Ureter (tissue), 1 donor: ENCODE results near the gene S100Z. TPM values are rescaled to one million over a fixed set of nuclear protein-coding genes. Genes with fewer than 3 reads are reported as not detected.
"Not testable (repeated sequence)": the region's sequence is repeated elsewhere in the genome, so short reads cannot be mapped to it uniquely, and the experiment has no call there.

Source experiments
- DNase-seq: peaks from one replicate; pipeline ENCODE4 v3.0.0-alpha.2; 2020; ENCODE audit warnings: low spot score
- total RNA-seq: library from RNA; stranded (reverse); gene quantifications from one replicate; pipeline ENCODE4 v1.2.4, GENCODE V29; 2023
- donor health status: DM: yes; HTN: yes; CAD: no.

The S100Z gene
- total RNA-seq, result not detected

DNA sequence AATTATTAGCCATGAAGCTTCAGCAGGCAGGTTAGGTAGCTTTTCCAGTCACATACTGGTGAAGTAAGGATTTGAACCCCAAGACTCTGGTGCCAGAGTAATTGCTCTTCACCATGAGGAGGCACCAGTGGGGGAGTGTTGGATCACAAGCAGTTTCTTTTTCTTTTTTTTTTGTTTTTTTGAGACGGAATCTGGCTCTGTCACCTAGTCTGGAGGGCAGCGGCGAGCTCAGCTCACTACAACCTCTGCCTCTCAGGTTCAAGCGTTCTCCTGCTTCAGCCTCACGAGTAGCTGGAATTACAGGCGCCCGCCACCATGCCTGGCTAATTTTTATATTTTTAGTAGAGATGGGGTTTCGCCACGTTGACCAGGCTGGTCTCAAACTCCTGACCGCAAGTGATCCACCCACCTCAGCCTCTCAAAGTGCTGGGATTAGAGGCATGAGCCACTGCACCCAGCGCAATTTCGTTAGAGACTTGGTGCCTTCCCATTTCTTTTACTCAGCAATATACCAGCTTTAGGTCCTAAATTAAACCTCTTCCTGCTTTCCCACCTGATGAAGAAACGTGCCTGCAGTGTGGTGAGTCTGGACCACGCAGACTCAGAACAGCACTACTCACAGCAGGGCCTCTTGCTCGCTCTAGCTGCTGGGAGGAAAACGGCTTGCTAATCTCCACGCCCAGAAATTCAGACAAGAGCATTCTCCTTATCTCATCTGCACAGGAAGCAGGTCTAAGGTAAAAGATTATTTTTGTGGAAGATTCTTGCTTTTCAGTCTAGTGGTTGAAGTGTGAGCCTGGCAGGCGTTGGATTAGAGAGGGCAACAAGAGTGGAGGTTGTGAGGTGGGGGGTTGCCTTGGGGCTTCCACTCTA lies at the start of gene S100Z:
TSS of gene S100Z (plus strand) at position 596 of the 873 bp plus-strand sequence. CDS start 25,346 bp downstream, outside the sequence.
- peak; percentile 45 for DNase-seq

DNA sequence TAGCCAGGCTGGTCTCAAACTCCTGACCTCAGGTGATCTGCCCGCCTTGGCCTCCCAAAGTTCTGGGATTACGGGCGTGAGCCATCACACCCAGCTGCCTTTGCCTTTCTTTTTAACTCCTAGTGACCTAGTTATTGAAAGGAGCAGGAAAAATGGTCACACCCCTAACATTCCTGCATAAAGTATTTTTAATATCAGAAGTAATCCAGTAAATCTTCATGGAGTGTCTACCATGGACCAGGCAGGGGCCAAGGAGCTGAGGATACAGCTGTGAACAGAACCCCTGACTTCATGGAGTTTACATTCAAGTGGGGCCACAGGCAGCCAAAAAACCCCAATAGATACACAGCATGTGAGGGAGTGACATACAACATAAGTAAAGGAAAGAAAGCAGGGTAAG lies 49.2 kb upstream of the S100Z start:
- DNase-seq, result no peak

DNA sequence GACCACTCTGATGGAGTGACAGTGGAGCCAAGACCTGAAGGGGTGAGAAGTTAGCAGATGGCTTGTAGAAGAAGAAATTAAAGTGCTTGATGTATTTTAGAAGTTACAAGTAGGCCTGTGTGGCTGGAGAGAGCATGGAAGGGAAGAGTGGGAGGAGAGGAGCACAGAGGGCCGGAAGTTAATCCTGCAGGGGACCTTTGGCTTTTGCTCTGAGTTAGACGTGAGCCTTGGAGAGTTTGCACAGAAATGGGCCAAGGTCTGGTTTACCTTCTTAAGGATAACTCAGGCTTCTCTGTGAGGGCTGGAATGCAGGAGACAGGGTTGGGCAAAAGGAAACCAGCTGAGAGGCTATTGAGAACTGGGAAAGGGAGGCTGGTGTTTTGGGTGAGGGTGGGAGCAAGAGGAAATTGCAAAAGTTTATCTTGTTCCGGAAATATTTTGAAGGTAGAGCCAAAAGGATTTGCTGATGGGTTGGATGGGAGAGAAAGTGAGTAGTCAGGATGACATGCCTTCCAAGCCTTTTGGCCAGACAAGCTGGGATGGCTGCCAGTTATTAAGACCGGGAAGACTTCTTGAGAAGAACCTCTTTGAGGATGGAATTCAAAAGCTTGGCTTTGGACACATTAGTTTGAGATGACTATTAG lies 48.5 kb upstream of the S100Z start:
- DNase-seq, result no peak

- no peak for DNase-seq
Observed at GRCh38 chr5:76801803-76802195, 48.0 kb upstream of the S100Z start.

GRCh38 chr5:76804266-76804665 lies 45.5 kb upstream of the S100Z start:
- no peak for DNase-seq

- no peak for DNase-seq
Observed at GRCh38 chr5:76805821-76806505, 43.9 kb upstream of the S100Z start.

- no peak for DNase-seq
Observed at GRCh38 chr5:76807296-76807695, 42.5 kb upstream of the S100Z start.

- no peak for DNase-seq
Observed at GRCh38 chr5:76808141-76808691, 41.6 kb upstream of the S100Z start.

- no peak for DNase-seq
Observed at GRCh38 chr5:76809141-76809540, 40.7 kb upstream of the S100Z start.

- no peak for DNase-seq
Observed at GRCh38 chr5:76810236-76810635, 39.6 kb upstream of the S100Z start.

- DNase-seq, result no peak
Observed at GRCh38 chr5:76811214-76811613, 38.6 kb upstream of the S100Z start.

- DNase-seq, result not testable (repeated sequence)
Observed at GRCh38 chr5:76812209-76812608, 37.6 kb upstream of the S100Z start.

DNA sequence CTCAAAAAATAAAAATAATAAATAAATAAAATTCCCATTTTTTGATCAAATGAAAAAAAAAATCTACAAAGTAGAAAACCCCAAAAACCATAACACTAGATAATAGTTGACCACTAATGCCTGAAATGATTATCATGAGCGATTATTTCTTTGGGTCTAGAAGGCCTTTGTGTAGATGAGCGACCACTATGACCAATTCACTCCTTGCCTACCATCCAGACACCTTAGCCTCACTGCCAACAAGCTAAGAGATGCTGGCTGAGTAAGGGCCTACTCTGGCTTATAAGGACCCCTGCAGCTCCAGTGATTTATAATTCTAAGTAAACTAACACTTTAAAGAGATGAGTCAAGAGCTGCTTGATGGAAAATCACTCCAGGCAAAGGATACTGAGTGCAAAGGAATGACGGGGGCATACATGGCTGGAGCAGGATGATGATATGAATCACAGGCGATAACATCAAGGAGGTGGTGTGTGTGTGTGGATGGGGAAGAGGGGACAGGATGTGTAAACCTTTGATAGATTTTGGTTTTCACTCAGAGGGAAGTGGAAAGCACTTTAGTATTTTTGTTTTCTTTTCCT lies 35.7 kb upstream of the S100Z start:
- DNase-seq, result no peak

DNA sequence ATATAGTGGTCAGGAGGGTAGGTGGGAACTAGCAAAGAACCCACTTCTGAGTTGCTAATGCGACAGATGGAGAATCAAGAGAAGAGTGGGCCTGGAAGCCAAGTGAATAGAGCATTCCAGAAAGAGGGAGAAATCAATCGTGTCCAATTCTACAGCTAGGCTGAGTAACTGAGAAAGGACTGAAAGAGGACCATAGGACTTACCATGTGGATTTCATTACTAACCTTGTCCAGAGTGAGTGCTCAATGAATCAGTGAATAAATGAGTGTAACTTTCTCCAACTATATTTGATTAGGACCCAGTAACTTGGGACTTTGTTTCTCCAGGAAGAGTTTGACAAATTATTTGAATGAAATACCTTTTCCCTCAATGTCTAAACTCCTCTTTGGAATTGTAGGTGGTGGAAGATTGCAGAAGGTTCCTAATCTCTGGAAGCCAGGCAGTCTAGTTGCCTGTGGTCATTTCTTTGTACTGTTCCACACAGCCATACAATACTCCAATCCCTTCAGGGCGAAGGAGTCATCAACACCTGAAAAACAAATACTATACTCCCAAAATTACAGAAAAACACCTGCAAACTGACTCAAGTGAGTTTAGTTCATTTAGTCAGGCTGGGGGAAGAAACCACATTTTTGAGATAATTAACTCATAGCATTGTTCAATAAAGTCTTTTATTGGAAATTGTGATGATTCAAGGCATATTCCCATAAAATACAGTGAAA lies 33.5 kb upstream of the S100Z start:
- no peak for DNase-seq

DNA sequence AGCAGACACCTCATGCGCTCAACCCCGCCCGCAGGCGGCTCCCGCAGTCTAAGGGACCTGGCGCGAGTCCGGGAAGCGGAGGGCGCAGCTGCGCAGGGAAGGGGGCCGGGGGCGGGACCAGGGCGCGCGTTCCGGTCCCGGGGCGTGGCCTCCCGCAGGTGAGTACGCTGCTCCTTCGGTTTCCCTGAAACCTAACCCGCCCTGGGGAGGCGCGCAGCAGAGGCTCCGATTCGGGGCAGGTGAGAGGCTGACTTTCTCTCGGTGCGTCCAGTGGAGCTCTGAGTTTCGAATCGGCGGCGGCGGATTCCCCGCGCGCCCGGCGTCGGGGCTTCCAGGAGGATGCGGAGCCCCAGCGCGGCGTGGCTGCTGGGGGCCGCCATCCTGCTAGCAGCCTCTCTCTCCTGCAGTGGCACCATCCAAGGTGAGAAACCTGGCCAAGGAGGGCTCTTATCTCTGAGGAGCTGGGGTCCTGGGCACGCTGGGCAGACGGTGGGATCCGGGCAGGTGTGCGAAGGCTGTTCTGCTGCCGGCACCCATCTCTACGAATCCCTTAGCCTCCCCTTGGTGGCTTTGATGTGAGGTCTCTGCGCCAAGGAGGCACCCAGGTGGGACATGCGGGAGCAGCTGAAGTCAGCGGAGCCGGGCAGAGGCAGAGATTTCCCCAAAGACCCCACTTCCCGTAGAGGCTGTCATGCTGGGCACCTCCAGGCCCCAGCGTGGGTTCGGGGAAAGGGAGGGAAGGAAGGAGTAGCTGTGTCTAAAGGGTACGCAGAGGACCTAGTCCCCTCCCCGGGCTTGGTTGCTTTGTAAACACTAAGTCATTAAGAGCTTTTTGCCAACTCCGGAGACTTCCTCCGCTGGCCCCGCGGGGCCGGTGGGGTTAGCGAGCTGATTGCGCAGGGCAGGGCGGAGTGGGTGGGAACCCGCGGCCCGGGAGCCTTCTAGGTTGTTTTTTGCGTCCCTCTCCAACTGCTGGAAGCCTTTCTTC lies 30.7 kb upstream of the S100Z start, which contains the start of gene F2RL1:
TSS of gene F2RL1 (plus strand) at position 187 of the 988 bp plus-strand sequence. CDS start at position 340, 153 bp downstream.
- DNase-seq, result peak; percentile 75

GRCh38 chr5:76819851-76820525 lies 29.8 kb upstream of the S100Z start:
- no peak for DNase-seq

- DNase-seq, result no peak
Observed at GRCh38 chr5:76820526-76820890, 29.3 kb upstream of the S100Z start.

GRCh38 chr5:76821136-76821535 lies 28.7 kb upstream of the S100Z start:
- no peak for DNase-seq

- not testable (repeated sequence) for DNase-seq
Observed at GRCh38 chr5:76822105-76822731, 27.6 kb upstream of the S100Z start.
